ENCODE data around the gene UGT1A9. TPM values are rescaled to one million over a fixed set of nuclear protein-coding genes. Genes with fewer than 3 reads are reported as not detected.

Gene UGT1A9
- total RNA-seq, 2 donors from 2014 or later: not detected

- H3K4me1 ChIP-seq (replicated peaks): no peaks in the 10 kb centered on the region
- 83% methylated on average over 4 of the region's 4 CpGs for WGBS
- TF ChIP-seq POLR2A (IDR thresholded peaks at IDR 0.05): no peak
- TF ChIP-seq POLR2AphosphoS5 (IDR thresholded peaks at IDR 0.05): no peak
- TF ChIP-seq CTCF (IDR thresholded peaks at IDR 0.05): no peak
- no peaks in the 10 kb centered on the region for H3K9me3 ChIP-seq
- H3K27me3 ChIP-seq (replicated peaks; ENCODE audit: insufficient read depth): no peaks in the 10 kb centered on the region
- H3K36me3 ChIP-seq: no peaks in the 10 kb centered on the region
- intact Hi-C loops (cut with DNase I): no loop called here
- H3K27ac ChIP-seq: no peak overlapping the region
- no peak overlapping the region for H3K4me3 ChIP-seq
- DNase-seq (ENCODE audit: low spot score): no peak
Observed at GRCh38 chr2:233780771-233781170, 109.1 kb downstream of the UGT1A9 start.

GRCh38 chr2:233789554-233789953 lies 117.9 kb downstream of the UGT1A9 start:
- DNase-seq (ENCODE audit: low spot score): no peak
- H3K4me3 ChIP-seq: no peak overlapping the region
- H3K36me3 ChIP-seq: no peaks in the 10 kb centered on the region
- WGBS: 87% methylated on average over 7 of the region's 7 CpGs
- no peak overlapping the region for H3K27ac ChIP-seq
- TF ChIP-seq POLR2AphosphoS5 (IDR thresholded peaks at IDR 0.05) (no peak), POLR2A (IDR thresholded peaks at IDR 0.05) (no peak), CTCF (IDR thresholded peaks at IDR 0.05) (no peak)
- intact Hi-C loops (cut with DNase I): no loop called here
- H3K4me1 ChIP-seq (replicated peaks): no peaks in the 10 kb centered on the region
- no peaks in the 10 kb centered on the region for H3K27me3 ChIP-seq (replicated peaks; ENCODE audit: insufficient read depth)
- H3K9me3 ChIP-seq: no peaks in the 10 kb centered on the region

GRCh38 chr2:233791151-233791882 lies 119.6 kb downstream of the UGT1A9 start:
- no peak overlapping the region for H3K4me3 ChIP-seq
- no peaks in the 10 kb centered on the region for H3K4me1 ChIP-seq (replicated peaks)
- no peak overlapping the region for H3K27ac ChIP-seq
- DNase-seq (ENCODE audit: low spot score): no peak
- H3K27me3 ChIP-seq (replicated peaks; ENCODE audit: insufficient read depth): no peaks in the 10 kb centered on the region
- intact Hi-C loops (cut with DNase I): no loop called here
- H3K36me3 ChIP-seq: no peaks in the 10 kb centered on the region
- H3K9me3 ChIP-seq: no peaks in the 10 kb centered on the region
- TF ChIP-seq POLR2A (IDR thresholded peaks at IDR 0.05) (no peak), CTCF (IDR thresholded peaks at IDR 0.05) (no peak), POLR2AphosphoS5 (IDR thresholded peaks at IDR 0.05) (no peak)
- 80% methylated on average over 18 of the region's 18 CpGs for WGBS

- DNase-seq (ENCODE audit: low spot score): no peak
- intact Hi-C loops (cut with DNase I): no loop called here
- Histone ChIP-seq H3K4me3 (no peak overlapping the region), H3K36me3 (no peaks in the 10 kb centered on the region), H3K9me3 (no peaks in the 10 kb centered on the region), H3K4me1 (replicated peaks) (no peaks in the 10 kb centered on the region), H3K27me3 (replicated peaks; ENCODE audit: insufficient read depth) (no peaks in the 10 kb centered on the region), H3K27ac (no peak overlapping the region)
- TF ChIP-seq POLR2AphosphoS5 (IDR thresholded peaks at IDR 0.05) (no peak), POLR2A (IDR thresholded peaks at IDR 0.05) (no peak), CTCF (IDR thresholded peaks at IDR 0.05) (no peak)
- WGBS: 77% methylated on average over 9 of the region's 9 CpGs
Observed at GRCh38 chr2:233791883-233792329, 120.2 kb downstream of the UGT1A9 start.

GRCh38 chr2:233792720-233793119 lies 121.0 kb downstream of the UGT1A9 start:
- Histone ChIP-seq H3K4me1 (replicated peaks) (no peaks in the 10 kb centered on the region), H3K27me3 (replicated peaks; ENCODE audit: insufficient read depth) (no peaks in the 10 kb centered on the region), H3K9me3 (no peaks in the 10 kb centered on the region), H3K4me3 (no peak overlapping the region), H3K36me3 (no peaks in the 10 kb centered on the region), H3K27ac (no peak overlapping the region)
- no peak for DNase-seq (ENCODE audit: low spot score)
- WGBS: 85% methylated on average over 7 of the region's 7 CpGs
- intact Hi-C loops (cut with DNase I): no loop called here
- TF ChIP-seq POLR2AphosphoS5 (IDR thresholded peaks at IDR 0.05): no peak
- no peak for TF ChIP-seq POLR2A (IDR thresholded peaks at IDR 0.05)
- TF ChIP-seq CTCF (IDR thresholded peaks at IDR 0.05): no peak

Data from prostate gland (tissue), 2 donors.